Stomach (tissue), 9 donors: ENCODE results near the gene CCDC146. TPM values are rescaled to one million over a fixed set of nuclear protein-coding genes. Genes with fewer than 3 reads are reported as not detected.

Source experiments
- DNase-seq, 2 donors: peaks; one replicate each; pipeline versions ENCODE4 v3.0.0 to v3.0.0-alpha.2; 2013 to 2019
- H3K27ac ChIP-seq, 5 donors: fragments of 200-600 bp in 4 of 5; sonication (generic) in 4 of 5; one replicate each; pipeline ENCODE4 v1.5.1; 2013 to 2019; ENCODE audit warnings: mild to moderate bottlenecking in 1 of 5, moderate library complexity in 1 of 5
- H3K27me3 ChIP-seq, 3 donors: fragments of 200-600 bp; sonication (generic); one replicate each; pipeline ENCODE4 v1.5.1; 2017 to 2019; ENCODE audit warnings: mixed run types in 1 of 3
- H3K36me3 ChIP-seq, 4 donors: fragments of 200-600 bp; sonication (generic); 1 replicate in 3 of 4; 2 replicates in 1 of 4; pipeline ENCODE4 v1.5.1; 2016 to 2019
- H3K4me1 ChIP-seq, 4 donors: fragments of 200-600 bp; sonication (generic); one replicate each; pipeline ENCODE4 v1.5.1; 2016 to 2019
- H3K4me3 ChIP-seq, 4 donors: fragments of 200-600 bp; sonication (generic) in 3 of 4; one replicate each; pipeline ENCODE4 v1.5.1; 2016 to 2019; ENCODE audit warnings: mild to moderate bottlenecking in 1 of 4
- H3K9me3 ChIP-seq, 4 donors: fragments of 200-600 bp; sonication (generic); one replicate each; pipeline ENCODE4 v1.5.1; 2016 to 2019
- EP300 ChIP-seq: sonication (generic); formaldehyde crosslinking; IDR thresholded peaks from one replicate; pipeline ENCODE4 v1.6.1; 2017; ENCODE audit warnings: antibody characterized with exemption
- POLR2A ChIP-seq, 4 donors: fragments of 450-650 bp; IDR thresholded peaks; one replicate each; pipeline ENCODE4 v1.6.1; 2016; ENCODE audit warnings: antibody characterized with exemption in 4 of 4, control low read depth in 2 of 4, mild to moderate bottlenecking in 1 of 4, moderate library complexity in 1 of 4
- POLR2AphosphoS5 ChIP-seq, 3 donors: sonication (generic); formaldehyde crosslinking; IDR thresholded peaks; one replicate each; pipeline ENCODE4 v1.6.1; 2016; ENCODE audit warnings: antibody characterized with exemption in 3 of 3
- WGBS, 5 donors: extraction: QIAGEN DNeasy Blood & Tissue Kit in 3 of 5; methylation state at CpG; one replicate each; pipeline versions ENCODE4 v1.1.5 to v1.1.7; 2013 to 2018; 5-methylcytosine and 5-hydroxymethylcytosine counted together
- intact Hi-C: fragments of 100-400 bp; cut with DNase I; formaldehyde crosslinking; loops from one replicate; pipeline ENCODE4 v1.15.1; 2023; ENCODE audit warnings: low total_unique reads
- polyA plus RNA-seq, 3 donors: library from polyadenylated mRNA; stranded (reverse); fragments of 200-250 nt; gene quantifications; one replicate each; pipeline ENCODE4 v1.2.3, GENCODE V29; 2013
- total RNA-seq, 5 donors: library from RNA; depleted of rRNA; stranded (reverse); fragments of >200 nt; gene quantifications; one replicate each; pipeline versions ENCODE4 v1.1.0 to v1.2.3, GENCODE V29; 2014 to 2016
- TF ChIP-seq, protein P1 (sequence below), 7 experiments: fragments of 450-650 bp in 4 of 7; fragments of 200-600 bp in 3 of 7; sonication (generic) in 3 of 7; IDR thresholded peaks; one replicate each; pipeline ENCODE4 v1.5.1; 2016 to 2019; ENCODE audit warnings: antibody characterized with exemption in 7 of 7, control low read depth in 2 of 7, mild to moderate bottlenecking in 1 of 7
- donor health status: healthy with polysubstance abuse.
- donor health status: Bipolar disorder and iron deficiency.
- donor health status: healthy.

CCDC146 gene
- total and polyA plus RNA-seq, 8 donors: 1.3 to 193 (median 26.5) TPM

DNA sequence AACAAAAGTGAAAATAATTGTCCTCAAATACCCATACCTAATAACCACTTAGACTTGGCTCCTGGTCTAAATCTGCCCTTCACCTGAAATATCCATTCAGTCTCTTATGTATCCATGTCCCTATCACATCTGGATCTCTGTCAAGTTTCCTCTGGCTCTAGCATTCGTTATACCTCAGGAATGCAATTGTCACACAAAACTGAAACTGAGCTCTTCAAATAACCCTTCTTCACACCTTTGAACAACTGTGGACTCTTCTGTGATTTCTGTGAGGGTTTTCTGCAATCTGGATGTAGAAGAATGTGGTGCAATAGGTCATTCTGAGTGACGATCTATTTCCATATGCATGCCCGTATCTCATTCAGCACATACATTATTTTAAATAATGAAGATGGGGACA lies 130.7 kb downstream of the CCDC146 start:
- TF ChIP-seq EP300 (no peak), POLR2A (IDR thresholded peaks at IDR 0.05) (no peak), POLR2AphosphoS5 (IDR thresholded peaks at IDR 0.05) (no peak)
- TF ChIP-seq, protein P1, sequence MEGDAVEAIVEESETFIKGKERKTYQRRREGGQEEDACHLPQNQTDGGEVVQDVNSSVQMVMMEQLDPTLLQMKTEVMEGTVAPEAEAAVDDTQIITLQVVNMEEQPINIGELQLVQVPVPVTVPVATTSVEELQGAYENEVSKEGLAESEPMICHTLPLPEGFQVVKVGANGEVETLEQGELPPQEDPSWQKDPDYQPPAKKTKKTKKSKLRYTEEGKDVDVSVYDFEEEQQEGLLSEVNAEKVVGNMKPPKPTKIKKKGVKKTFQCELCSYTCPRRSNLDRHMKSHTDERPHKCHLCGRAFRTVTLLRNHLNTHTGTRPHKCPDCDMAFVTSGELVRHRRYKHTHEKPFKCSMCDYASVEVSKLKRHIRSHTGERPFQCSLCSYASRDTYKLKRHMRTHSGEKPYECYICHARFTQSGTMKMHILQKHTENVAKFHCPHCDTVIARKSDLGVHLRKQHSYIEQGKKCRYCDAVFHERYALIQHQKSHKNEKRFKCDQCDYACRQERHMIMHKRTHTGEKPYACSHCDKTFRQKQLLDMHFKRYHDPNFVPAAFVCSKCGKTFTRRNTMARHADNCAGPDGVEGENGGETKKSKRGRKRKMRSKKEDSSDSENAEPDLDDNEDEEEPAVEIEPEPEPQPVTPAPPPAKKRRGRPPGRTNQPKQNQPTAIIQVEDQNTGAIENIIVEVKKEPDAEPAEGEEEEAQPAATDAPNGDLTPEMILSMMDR (IDR thresholded peaks at IDR 0.05): no peak
- intact Hi-C loops: no loop called here
- Histone ChIP-seq H3K4me1 (no peaks in the 10 kb centered on the region), H3K4me3 (no peak overlapping the region), H3K9me3 (no peaks in the 10 kb centered on the region), H3K27ac (no peak overlapping the region), H3K27me3 (no peaks in the 10 kb centered on the region), H3K36me3 (peaks cover 0 to 17% (median 2%) of the 10 kb centered on the region in 4 donors)
- DNase-seq: no peak
- WGBS, 5 donors: 73 to 85% (median 78%) methylated on average over 3 of the region's 3 CpGs

DNA sequence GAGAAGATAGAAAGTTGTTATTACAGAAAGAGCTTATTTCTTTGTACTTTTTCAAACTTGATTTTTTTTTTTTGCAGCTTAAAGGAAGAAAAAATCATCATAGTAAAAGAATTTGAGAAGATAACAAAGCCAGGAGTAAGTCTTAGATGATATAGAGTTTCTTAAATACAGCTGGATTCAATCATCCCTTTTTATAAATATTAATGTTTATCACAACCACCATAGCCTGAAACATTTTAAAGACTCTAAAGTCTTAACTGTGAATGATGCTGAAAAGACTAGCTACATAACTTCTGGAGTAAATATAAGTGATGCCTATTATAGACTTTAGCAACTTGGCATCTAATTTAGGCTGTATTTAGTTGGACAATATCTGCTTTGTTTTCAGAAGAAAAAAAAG lies 132.0 kb downstream of the CCDC146 start:
- intact Hi-C loops: no loop called here
- H3K4me1 ChIP-seq: no peaks in the 10 kb centered on the region
- H3K27ac ChIP-seq: no peak overlapping the region
- TF ChIP-seq POLR2AphosphoS5 (IDR thresholded peaks at IDR 0.05) (no peak), EP300 (no peak), POLR2A (IDR thresholded peaks at IDR 0.05) (no peak)
- TF ChIP-seq, protein P1 (IDR thresholded peaks at IDR 0.05): no peak
- no peaks in the 10 kb centered on the region for H3K9me3 ChIP-seq
- no peaks in the 10 kb centered on the region for H3K27me3 ChIP-seq
- DNase-seq: no peak
- peaks cover 0 to 17% (median 2%) of the 10 kb centered on the region in 4 donors for H3K36me3 ChIP-seq
- H3K4me3 ChIP-seq: no peak overlapping the region

DNA sequence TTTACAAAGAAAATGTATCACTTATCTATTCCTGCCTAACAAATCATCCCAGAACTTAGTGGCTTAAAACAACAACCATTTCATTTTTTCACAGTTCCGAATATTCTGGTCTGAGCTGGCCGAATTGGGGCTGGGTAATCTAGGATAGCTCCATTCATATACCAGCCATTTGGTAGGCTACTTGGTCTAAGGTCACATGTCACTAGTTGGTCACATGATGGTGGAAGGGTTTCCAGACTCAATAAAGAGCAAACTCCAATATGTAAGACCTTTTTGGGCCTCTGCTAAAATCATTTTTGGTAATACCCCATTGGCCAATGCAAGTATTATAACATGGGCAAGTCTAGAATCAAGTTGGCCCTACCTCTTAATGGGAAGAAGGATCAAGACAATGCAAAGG lies 132.5 kb downstream of the CCDC146 start:
- H3K9me3 ChIP-seq: no peaks in the 10 kb centered on the region
- no peak overlapping the region for H3K4me3 ChIP-seq
- no peak for DNase-seq
- WGBS, 5 donors: 86 to 98% (median 92%) methylated on average over 2 of the region's 2 CpGs
- intact Hi-C loops: no loop called here
- H3K27ac ChIP-seq: no peak overlapping the region
- no peaks in the 10 kb centered on the region for H3K4me1 ChIP-seq
- TF ChIP-seq EP300: no peak
- TF ChIP-seq POLR2AphosphoS5 (IDR thresholded peaks at IDR 0.05): no peak
- TF ChIP-seq POLR2A (IDR thresholded peaks at IDR 0.05): no peak
- TF ChIP-seq, protein P1 (IDR thresholded peaks at IDR 0.05): no peak
- H3K27me3 ChIP-seq: no peaks in the 10 kb centered on the region
- peaks cover 0 to 17% (median 2%) of the 10 kb centered on the region in 4 donors for H3K36me3 ChIP-seq

DNA sequence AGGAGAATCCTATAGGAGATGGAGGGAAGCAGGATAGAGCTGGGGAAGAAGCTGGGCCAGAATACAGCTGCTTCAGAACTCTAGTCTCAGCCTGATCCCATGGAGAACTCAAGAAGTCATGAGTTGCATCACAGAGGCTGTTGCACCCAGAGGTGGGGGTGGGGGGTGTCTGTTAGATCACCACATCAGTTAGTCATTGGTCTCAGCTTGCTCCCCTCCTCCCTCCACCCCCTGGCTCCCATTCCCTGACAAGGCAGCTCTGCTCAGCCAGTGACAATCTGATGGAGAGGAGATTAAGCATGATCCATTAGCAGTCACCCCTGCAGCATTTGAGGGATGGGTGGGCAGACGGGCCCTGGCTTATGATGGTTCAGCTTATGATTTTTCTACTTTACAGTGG lies 135.6 kb downstream of the CCDC146 start:
- DNase-seq: no peak
- 72 to 100% (median 91%) methylated on average over 1 of the region's 1 CpG for WGBS, 5 donors
- Histone ChIP-seq H3K36me3 (peaks cover 0 to 18% (median 2%) of the 10 kb centered on the region in 4 donors), H3K27me3 (no peaks in the 10 kb centered on the region), H3K9me3 (no peaks in the 10 kb centered on the region), H3K4me3 (no peak overlapping the region), H3K4me1 (no peaks in the 10 kb centered on the region), H3K27ac (no peak overlapping the region)
- no peak for TF ChIP-seq POLR2A (IDR thresholded peaks at IDR 0.05)
- TF ChIP-seq POLR2AphosphoS5 (IDR thresholded peaks at IDR 0.05): no peak
- TF ChIP-seq EP300: no peak
- TF ChIP-seq, protein P1 (IDR thresholded peaks at IDR 0.05): no peak
- intact Hi-C loops: no loop called here
